GM18505 (cell line): ENCODE measurements around the gene TAS2R60.
"Not testable (repeated sequence)": the region's sequence is repeated elsewhere in the genome, so short reads cannot be mapped to it uniquely, and the experiment has no call there.

Experiments used
- ATAC-seq: cut with Tn5 transposase; IDR thresholded peaks from one replicate; pipeline ENCODE4 v1.9.1; 2021; ENCODE audit not compliant: unreplicated experiment
- POLR2A ChIP-seq: IDR thresholded peaks from 4 replicates; pipeline ENCODE4 v1.6.1; 2011; ENCODE audit warnings: borderline replicate concordance; ENCODE audit not compliant: insufficient read depth, insufficient read length; ENCODE audit errors: extremely low read depth

The TAS2R60 gene

GRCh38 chr7:143417734-143418383, 25.4 kb upstream of the TAS2R60 start:
- TF ChIP-seq POLR2A, result no peak
- no peak for ATAC-seq

- no peak for ATAC-seq
These were observed 24.4 kb upstream of the TAS2R60 start for GRCh38 chr7:143418681-143419458.

GRCh38 chr7:143419880-143420279, 23.4 kb upstream of the TAS2R60 start:
- ATAC-seq, result no peak
- TF ChIP-seq POLR2A, result no peak

More at GRCh38 chr7:143418681-143419458, 24.4 kb upstream of the TAS2R60 start:
- TF ChIP-seq POLR2A, result no peak

- not testable (repeated sequence) for ATAC-seq
These were observed 22.6 kb upstream of the TAS2R60 start for GRCh38 chr7:143420624-143421023.

- no peak for ATAC-seq
- no peak for TF ChIP-seq POLR2A
These were observed 21.2 kb upstream of the TAS2R60 start for GRCh38 chr7:143422033-143422432.

GRCh38 chr7:143424476-143424875, 18.8 kb upstream of the TAS2R60 start:
- not testable (repeated sequence) for ATAC-seq

GRCh38 chr7:143426479-143427142, 16.6 kb upstream of the TAS2R60 start:
- no peak for TF ChIP-seq POLR2A
- ATAC-seq, result no peak

- no peak for TF ChIP-seq POLR2A
- ATAC-seq, result no peak
These were observed 13.2 kb upstream of the TAS2R60 start for GRCh38 chr7:143429770-143430698.

- TF ChIP-seq POLR2A, result no peak
- ATAC-seq, result no peak
These were observed 12.1 kb upstream of the TAS2R60 start for GRCh38 chr7:143431109-143431508.

GRCh38 chr7:143433759-143434158, 9.5 kb upstream of the TAS2R60 start:
- no peak for TF ChIP-seq POLR2A
- no peak for ATAC-seq

GRCh38 chr7:143434660-143435059, 8.6 kb upstream of the TAS2R60 start:
- no peak for ATAC-seq
- TF ChIP-seq POLR2A, result no peak

- no peak for TF ChIP-seq POLR2A
- no peak for ATAC-seq
These were observed 8.0 kb upstream of the TAS2R60 start for GRCh38 chr7:143435266-143435665.

GRCh38 chr7:143436325-143436946, 6.8 kb upstream of the TAS2R60 start:
- peak; percentile 60 for ATAC-seq
- TF ChIP-seq POLR2A, result no peak
